ENCODE results near the gene SACM1L. TPM values are rescaled to one million over a fixed set of nuclear protein-coding genes. Genes with fewer than 3 reads are reported as not detected.

Gene SACM1L
- total and polyA plus RNA-seq, 2 experiments from 2014 or later, result 32.8 to 37.5 TPM

DNA sequence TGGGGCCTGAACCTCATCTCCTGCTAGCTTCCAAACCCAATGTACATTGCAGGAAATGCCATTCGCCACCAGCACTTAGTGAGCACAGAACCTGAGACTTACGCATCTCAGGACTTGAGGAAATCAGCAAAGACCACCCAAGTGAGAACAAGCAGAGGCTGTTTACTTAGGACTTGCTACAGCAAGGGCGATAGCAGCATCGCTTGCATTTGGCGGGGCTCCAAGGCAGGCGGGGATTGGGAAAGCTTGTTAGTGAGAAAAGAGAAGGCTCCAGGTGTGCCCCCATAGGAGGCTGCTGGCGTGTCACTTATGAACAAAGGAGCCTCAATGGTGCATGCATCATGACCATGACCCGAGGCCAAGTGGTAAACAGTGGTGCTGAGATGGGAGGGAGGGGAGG is 87.4 kb downstream of the SACM1L start:
- Histone ChIP-seq H3K27ac (no peak overlapping the region), H3K27me3 (no peaks in the 10 kb centered on the region), H3K36me3 (no peaks in the 10 kb centered on the region), H3K9me3 (ENCODE audit: low read depth) (no peaks in the 10 kb centered on the region), H3K4me1 (ENCODE audit: low read depth) (no peaks in the 10 kb centered on the region), H3K4me3 (no peak overlapping the region)
- peak in 1 of 2 donors; percentile 24 for DNase-seq (ENCODE audit: low read depth in 1 of 2, low spot score in 1 of 2)
- TF ChIP-seq, protein P1, sequence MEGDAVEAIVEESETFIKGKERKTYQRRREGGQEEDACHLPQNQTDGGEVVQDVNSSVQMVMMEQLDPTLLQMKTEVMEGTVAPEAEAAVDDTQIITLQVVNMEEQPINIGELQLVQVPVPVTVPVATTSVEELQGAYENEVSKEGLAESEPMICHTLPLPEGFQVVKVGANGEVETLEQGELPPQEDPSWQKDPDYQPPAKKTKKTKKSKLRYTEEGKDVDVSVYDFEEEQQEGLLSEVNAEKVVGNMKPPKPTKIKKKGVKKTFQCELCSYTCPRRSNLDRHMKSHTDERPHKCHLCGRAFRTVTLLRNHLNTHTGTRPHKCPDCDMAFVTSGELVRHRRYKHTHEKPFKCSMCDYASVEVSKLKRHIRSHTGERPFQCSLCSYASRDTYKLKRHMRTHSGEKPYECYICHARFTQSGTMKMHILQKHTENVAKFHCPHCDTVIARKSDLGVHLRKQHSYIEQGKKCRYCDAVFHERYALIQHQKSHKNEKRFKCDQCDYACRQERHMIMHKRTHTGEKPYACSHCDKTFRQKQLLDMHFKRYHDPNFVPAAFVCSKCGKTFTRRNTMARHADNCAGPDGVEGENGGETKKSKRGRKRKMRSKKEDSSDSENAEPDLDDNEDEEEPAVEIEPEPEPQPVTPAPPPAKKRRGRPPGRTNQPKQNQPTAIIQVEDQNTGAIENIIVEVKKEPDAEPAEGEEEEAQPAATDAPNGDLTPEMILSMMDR (IDR thresholded peaks at IDR 0.05; ENCODE audit: low read depth, low read length), result no peak

DNA sequence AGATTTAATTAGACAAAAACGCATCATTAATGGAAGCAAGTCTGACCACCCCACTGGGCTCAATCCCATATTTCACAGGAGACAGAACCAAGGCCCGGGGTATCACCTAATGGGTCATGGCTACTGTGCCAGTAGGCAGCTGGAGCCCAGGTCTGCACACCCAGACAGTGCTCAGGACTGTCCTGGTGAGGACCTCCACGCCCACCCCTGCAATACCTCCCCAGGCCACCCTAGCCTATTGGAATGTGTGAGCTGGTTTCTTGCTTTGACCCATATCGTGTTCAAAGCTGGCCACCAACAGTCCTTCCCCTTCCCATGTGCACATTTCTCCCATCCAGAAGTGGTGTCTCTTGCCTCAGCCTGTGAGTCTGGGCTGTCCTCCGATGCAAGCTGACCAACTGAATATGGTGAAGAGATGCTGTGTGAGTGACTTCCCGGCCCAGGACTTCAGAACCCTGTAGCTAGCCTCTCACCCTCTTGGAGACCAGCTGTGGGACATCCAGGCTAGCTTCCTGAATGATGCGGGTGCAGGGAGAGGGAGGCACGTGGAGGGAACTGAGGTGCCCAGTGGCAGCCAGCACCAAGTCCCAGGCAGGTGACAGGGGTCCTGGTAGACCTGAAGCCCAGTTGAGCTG is 88.0 kb downstream of the SACM1L start:
- no peaks in the 10 kb centered on the region for H3K9me3 ChIP-seq (ENCODE audit: low read depth)
- H3K36me3 ChIP-seq, result no peaks in the 10 kb centered on the region
- TF ChIP-seq, protein P1 (IDR thresholded peaks at IDR 0.05; ENCODE audit: low read depth, low read length), result no peak
- no peak overlapping the region for H3K27ac ChIP-seq
- no peaks in the 10 kb centered on the region for H3K27me3 ChIP-seq
- no peak for DNase-seq (ENCODE audit: low read depth in 1 of 2, low spot score in 1 of 2)
- no peaks in the 10 kb centered on the region for H3K4me1 ChIP-seq (ENCODE audit: low read depth)
- no peak overlapping the region for H3K4me3 ChIP-seq

DNA sequence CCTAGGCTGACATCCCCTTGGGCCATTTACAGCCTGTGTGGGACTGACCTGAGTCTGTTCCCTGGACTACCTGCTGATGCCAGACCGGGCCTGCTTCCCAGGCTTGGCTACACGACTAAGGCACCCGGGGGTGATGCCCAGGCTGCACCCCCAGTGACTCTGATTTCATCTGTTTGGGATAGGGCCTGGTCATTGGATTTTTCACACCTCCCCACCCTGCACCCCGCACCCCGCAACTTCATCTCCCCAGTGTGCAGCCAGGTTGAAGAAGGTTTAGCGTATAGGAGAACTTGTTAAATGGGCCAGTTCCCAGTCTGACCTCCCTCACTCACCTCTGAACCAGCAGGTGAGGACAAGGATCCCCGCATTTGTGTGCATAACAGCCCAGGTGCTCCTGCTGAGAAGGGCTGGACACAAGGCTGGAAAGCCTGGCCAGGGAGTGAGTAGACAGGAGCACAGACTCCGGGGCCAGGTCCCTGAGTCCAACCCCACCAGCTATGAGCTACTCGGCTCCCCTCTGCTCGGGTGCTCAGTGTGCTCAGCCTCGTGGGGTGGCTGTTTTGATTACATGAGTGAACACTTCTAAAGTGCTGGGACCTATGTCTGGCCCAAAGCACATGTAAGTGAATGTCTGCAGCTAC is 88.7 kb downstream of the SACM1L start:
- no peaks in the 10 kb centered on the region for H3K36me3 ChIP-seq
- no peaks in the 10 kb centered on the region for H3K9me3 ChIP-seq (ENCODE audit: low read depth)
- TF ChIP-seq, protein P1 (IDR thresholded peaks at IDR 0.05; ENCODE audit: low read depth, low read length), result no peak
- H3K27ac ChIP-seq, result no peak overlapping the region
- no peaks in the 10 kb centered on the region for H3K4me1 ChIP-seq (ENCODE audit: low read depth)
- no peak for DNase-seq (ENCODE audit: low read depth in 1 of 2, low spot score in 1 of 2)
- no peaks in the 10 kb centered on the region for H3K27me3 ChIP-seq
- no peak overlapping the region for H3K4me3 ChIP-seq

DNA sequence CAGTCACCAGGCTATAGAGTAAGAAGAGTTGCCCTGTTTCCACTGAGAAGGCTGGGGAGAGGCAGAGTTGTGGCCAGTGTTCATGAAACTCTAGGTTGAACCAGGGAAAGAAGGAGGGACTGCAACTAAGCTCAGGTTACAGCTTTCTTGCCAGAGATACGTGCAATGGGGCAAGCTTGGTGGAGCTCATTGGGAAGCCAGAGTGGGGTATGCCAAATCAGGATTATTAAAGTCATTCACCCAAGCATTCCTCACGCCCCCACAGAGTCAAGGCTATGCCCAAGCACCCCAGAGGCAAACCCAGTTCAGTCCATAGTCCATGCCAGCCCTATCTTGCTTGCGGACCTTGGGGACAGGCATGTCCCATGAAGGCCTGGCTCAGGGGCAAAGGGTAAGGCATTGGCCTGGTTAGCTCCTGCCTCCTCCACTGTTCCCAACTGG is 89.6 kb downstream of the SACM1L start:
- Histone ChIP-seq H3K27ac (no peak overlapping the region), H3K4me1 (ENCODE audit: low read depth) (no peaks in the 10 kb centered on the region), H3K27me3 (no peaks in the 10 kb centered on the region), H3K9me3 (ENCODE audit: low read depth) (no peaks in the 10 kb centered on the region), H3K4me3 (no peak overlapping the region), H3K36me3 (no peaks in the 10 kb centered on the region)
- TF ChIP-seq, protein P1 (IDR thresholded peaks at IDR 0.05; ENCODE audit: low read depth, low read length), result no peak
- DNase-seq (ENCODE audit: low read depth in 1 of 2, low spot score in 1 of 2), result no peak

DNA sequence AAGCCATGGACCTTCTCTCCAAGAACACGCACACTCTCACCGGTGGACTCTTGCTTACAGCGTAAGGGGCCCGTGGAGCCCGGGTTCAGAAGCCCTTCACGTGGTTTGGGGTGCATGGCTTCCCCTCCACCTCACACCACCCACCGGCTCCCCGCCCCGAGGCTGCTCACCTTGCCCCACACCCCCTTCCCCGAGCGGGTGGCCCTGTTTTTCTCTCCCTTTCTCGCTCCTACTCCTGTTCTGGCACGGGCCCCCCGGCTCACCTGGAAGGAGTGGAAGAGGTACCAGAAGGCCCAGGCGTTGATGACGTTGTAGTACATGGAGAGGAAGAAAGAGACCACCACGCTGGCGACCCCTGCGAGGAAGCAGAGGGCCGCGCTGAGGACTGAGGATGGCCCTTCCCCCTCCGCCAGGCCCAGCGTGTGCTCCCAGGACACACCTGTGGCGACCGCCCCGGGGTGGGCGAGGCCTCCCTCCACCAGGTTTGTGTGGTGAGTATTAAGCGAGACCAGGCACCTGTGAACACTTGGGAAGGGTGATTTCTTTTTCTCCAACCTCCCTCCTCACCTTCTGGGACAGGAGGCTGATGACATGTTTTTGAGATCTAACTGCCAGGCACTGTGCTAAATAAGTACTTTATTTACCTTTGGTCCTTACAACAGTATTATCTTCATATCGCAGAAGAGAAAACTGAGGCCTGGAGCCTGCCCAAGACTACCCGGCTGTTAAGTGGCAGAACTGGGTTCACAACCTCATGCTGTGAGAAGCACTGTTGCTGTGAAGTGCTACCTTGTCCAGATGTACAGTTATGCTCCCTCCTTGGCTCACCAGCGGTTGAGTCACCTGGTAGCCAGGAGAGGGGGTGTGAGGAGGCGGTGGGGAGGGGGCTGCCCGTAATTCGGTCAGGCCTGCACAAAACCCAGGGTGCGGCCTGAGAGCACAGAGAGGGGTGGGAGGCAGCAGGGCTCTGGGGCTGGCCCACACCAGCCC is 90.8 kb downstream of the SACM1L start:
- no peaks in the 10 kb centered on the region for H3K4me1 ChIP-seq (ENCODE audit: low read depth)
- no peaks in the 10 kb centered on the region for H3K27me3 ChIP-seq
- DNase-seq (ENCODE audit: low read depth in 1 of 2, low spot score in 1 of 2), result no peak
- no peak overlapping the region for H3K27ac ChIP-seq
- no peak overlapping the region for H3K4me3 ChIP-seq
- TF ChIP-seq, protein P1 (IDR thresholded peaks at IDR 0.05; ENCODE audit: low read depth, low read length), result no peak
- H3K9me3 ChIP-seq (ENCODE audit: low read depth), result no peaks in the 10 kb centered on the region
- no peaks in the 10 kb centered on the region for H3K36me3 ChIP-seq
